IPS DF 4.7 (cell line): ENCODE results near the gene MEX3D.

Experiments
- DNase-seq: peaks from one replicate; pipeline ENCODE4 v3.0.0-alpha.2; 2013; ENCODE audit warnings: low spot score; ENCODE audit errors: extremely low read depth

MEX3D gene

GRCh38 chr19:1593501-1593772 lies 25.3 kb upstream of the MEX3D start:
- DNase-seq: no peak

- no peak for DNase-seq
Measured at GRCh38 chr19:1592755-1593500, 24.8 kb upstream of the MEX3D start, which contains the start of gene MBD3. Gene MBD3 (minus strand): TSS chr19:1592865. CDS start chr19:1592631, 234 bp downstream.

- DNase-seq: no peak
Measured at GRCh38 chr19:1592024-1592754, 24.1 kb upstream of the MEX3D start.

- no peak for DNase-seq
Measured at GRCh38 chr19:1591421-1592023, 23.4 kb upstream of the MEX3D start.

GRCh38 chr19:1590641-1591397 lies 22.7 kb upstream of the MEX3D start:
- DNase-seq: no peak

- no peak for DNase-seq
Measured at GRCh38 chr19:1587872-1588271, 19.7 kb upstream of the MEX3D start.

GRCh38 chr19:1585243-1585580 lies 17.1 kb upstream of the MEX3D start:
- DNase-seq: no peak

GRCh38 chr19:1584500-1585242 lies 16.5 kb upstream of the MEX3D start:
- DNase-seq: no peak

- no peak for DNase-seq
Measured at GRCh38 chr19:1582201-1582600, 14.1 kb upstream of the MEX3D start.

GRCh38 chr19:1580957-1581356 lies 12.8 kb upstream of the MEX3D start:
- DNase-seq: no peak

GRCh38 chr19:1580382-1580781 lies 12.3 kb upstream of the MEX3D start:
- DNase-seq: no peak

- DNase-seq: no peak
Measured at GRCh38 chr19:1579222-1579621, 11.1 kb upstream of the MEX3D start.

GRCh38 chr19:1577929-1578618 lies 9.9 kb upstream of the MEX3D start:
- DNase-seq: no peak

GRCh38 chr19:1577090-1577928 lies 9.2 kb upstream of the MEX3D start:
- no peak for DNase-seq

GRCh38 chr19:1576242-1577089 lies 8.3 kb upstream of the MEX3D start:
- DNase-seq: no peak

GRCh38 chr19:1575323-1576241 lies 7.5 kb upstream of the MEX3D start:
- no peak for DNase-seq

GRCh38 chr19:1574354-1575136 lies 6.4 kb upstream of the MEX3D start:
- no peak for DNase-seq
